AG10803 (cell line): Measurements from ENCODE around the gene DET1.
"Not testable (repeated sequence)": the region's sequence is repeated elsewhere in the genome, so short reads cannot be mapped to it uniquely, and the experiment has no call there.

Experiments used
- DNase-seq: peaks from one replicate; pipeline ENCODE4 v3.0.0; 2010; ENCODE audit warnings: low read depth
- H3K4me3 ChIP-seq: 2 replicates; pipeline ENCODE4 v1.5.1; 2011; ENCODE audit warnings: mild to moderate bottlenecking, low read length, control low read depth
- CTCF ChIP-seq: conservative IDR thresholded peaks from 2 replicates; pipeline ENCODE4 v1.5.1; 2011; ENCODE audit warnings: mild to moderate bottlenecking, low read length, control low read depth, inconsistent platforms

The DET1 gene

GRCh38 chr15:88574655-88575054 is 28.2 kb upstream of the DET1 start:
- TF ChIP-seq CTCF, result no peak
- DNase-seq, result no peak
- no peak overlapping the region for H3K4me3 ChIP-seq

GRCh38 chr15:88574077-88574476 is 27.6 kb upstream of the DET1 start:
- no peak overlapping the region for H3K4me3 ChIP-seq
- no peak for DNase-seq
- no peak for TF ChIP-seq CTCF

- TF ChIP-seq CTCF, result no peak
- no peak overlapping the region for H3K4me3 ChIP-seq
- DNase-seq, result no peak
These were observed 25.4 kb upstream of the DET1 start for GRCh38 chr15:88571852-88572259.

- DNase-seq, result no peak
- H3K4me3 ChIP-seq, result no peak overlapping the region
- no peak for TF ChIP-seq CTCF
These were observed 24.8 kb upstream of the DET1 start for GRCh38 chr15:88571153-88571851.

GRCh38 chr15:88568589-88568988 is 22.1 kb upstream of the DET1 start:
- no peak for TF ChIP-seq CTCF
- no peak overlapping the region for H3K4me3 ChIP-seq
- DNase-seq, result peak; percentile 36

GRCh38 chr15:88564741-88565140 is 18.3 kb upstream of the DET1 start:
- DNase-seq, result no peak
- no peak overlapping the region for H3K4me3 ChIP-seq
- no peak for TF ChIP-seq CTCF

- no peak for TF ChIP-seq CTCF
- no peak overlapping the region for H3K4me3 ChIP-seq
- no peak for DNase-seq
These were observed 17.2 kb upstream of the DET1 start for GRCh38 chr15:88563638-88564037.

GRCh38 chr15:88559565-88559964 is 13.1 kb upstream of the DET1 start:
- H3K4me3 ChIP-seq, DNase-seq: not testable (repeated sequence)

- not testable (repeated sequence) for H3K4me3 ChIP-seq, DNase-seq
These were observed 11.5 kb upstream of the DET1 start for GRCh38 chr15:88558026-88558425.

GRCh38 chr15:88548009-88548408 is 1.5 kb upstream of the DET1 start:
- DNase-seq, H3K4me3 ChIP-seq: not testable (repeated sequence)

- DNase-seq, result not testable (repeated sequence)
- peak overlapping the region; percentile 84 for H3K4me3 ChIP-seq
These were observed 768 bp downstream of the DET1 start for GRCh38 chr15:88545578-88546247.
